Left ventricle myocardium superior (tissue), 1 donor: Measurements from ENCODE around the gene TMBIM6. TPM values are rescaled to one million over a fixed set of nuclear protein-coding genes. Genes with fewer than 3 reads are reported as not detected.

Experiments used
- ATAC-seq: fragments of 200-7000 bp; cut with Tn5 transposase; one replicate; pipeline ENCODE4 v1.9.1; 2020; ENCODE audit warnings: mild to moderate bottlenecking, moderate library complexity
- DNase-seq: peaks from one replicate; pipeline ENCODE4 v3.0.0-alpha.2; 2020
- intact Hi-C: fragments of 100-400 bp; cut with micrococcal nuclease; formaldehyde crosslinking; loops from one replicate; pipeline ENCODE4 v1.11.0; 2022
- total RNA-seq: library from RNA; stranded (reverse); fragmentation: NEBNext Ultra II Directional; extraction: Animal tissue kit (Norgen Biotek cat#: 25700); gene quantifications from one replicate; pipeline ENCODE4 v1.2.1, GENCODE V29; 2021
- donor health status: DM: no; HTN: yes; CAD: no; lungs with severe emphysema.

Gene TMBIM6
- total RNA-seq, 1 donor from 2014 or later: 255 TPM

DNA sequence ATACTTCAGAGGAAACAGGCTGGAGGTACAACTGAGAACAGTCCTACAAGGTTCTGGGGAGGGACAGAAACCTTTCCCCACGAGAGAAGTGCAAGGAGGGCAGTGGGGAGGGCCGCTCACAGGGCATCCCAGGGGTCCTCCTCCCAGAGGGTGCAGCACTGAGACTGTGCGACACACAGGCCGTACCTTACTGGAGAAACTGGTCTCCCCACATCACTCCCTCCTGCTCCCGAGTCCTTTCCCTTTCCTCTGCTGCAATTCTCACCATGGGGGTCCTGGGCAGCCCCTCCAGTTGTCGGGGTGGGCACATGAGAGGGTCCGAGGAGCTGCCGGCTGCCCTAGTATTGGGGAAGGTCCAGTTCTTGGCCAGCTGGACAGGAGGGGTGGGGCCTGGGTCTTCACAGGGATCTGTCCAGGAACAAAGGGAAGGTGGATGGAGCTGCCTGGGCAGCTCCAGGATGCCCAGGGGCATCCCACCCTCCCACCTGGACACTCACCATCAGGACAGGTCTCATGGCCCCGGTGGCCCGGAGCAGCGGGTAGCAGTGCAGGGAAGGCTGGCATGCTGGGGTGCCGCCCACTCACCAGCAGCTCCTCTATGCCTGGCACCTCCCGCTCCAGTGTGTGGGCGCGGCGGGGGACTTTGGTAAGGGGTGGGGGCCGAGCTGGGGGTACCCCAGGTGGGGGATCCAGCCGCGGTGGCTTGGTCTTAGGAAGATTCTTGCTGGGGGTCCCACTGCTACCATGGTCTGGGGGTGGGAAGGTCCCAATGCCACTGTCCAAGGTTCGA, 51.0 kb downstream of the TMBIM6 start:
- intact Hi-C loops: no loop called here
- DNase-seq (no peak), ATAC-seq (no peak)

DNA sequence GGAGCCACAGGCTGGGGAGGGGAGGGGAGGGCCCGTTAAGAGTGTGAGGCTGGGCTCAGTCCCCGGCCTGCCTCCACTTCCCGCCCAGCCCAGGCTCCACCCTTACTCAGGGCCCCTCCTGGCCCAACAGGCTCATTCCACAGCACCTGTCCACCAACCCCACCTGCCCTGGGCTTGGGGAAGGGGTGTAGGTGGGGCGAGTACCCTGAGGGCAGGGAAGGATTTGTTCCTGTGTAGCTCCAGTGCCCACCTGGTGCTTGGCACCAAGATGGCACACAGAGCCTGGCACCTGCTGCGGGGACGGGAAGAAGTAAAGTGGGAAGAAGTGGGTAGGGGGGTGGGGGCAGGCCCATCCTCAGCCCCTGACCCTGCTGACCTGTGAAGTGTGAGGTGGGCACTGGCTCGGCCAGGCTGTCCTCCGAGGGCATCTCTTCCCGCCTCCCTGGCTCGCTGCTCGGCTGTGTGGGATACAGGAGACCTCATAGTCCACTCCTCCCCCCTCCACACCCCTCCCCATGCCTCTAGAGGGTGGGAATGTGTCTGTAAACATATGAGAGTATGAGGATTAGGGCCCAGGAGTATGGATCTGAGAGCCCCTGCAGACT, 51.7 kb downstream of the TMBIM6 start:
- DNase-seq (no peak), ATAC-seq (no peak)
- intact Hi-C loops: no loop called here

DNA sequence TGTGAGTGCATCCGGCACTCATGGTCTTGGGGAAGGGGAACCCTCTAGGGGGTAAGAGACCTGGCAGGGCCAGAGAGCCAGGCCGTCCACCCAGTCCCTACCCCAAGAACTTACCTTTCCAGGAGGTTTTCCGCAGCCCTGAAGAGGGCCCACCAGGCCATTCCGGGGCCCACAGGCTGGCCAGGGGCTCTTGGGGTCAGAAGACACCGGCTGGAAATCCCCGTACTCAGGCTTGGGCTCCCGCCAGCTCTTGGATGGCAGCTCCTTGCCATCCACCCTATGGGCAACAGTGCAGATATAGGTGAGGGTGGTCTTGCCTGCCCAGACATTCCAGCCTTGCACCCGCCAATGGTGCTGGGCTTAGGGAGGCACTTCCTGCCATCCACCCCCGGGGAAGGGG, 52.3 kb downstream of the TMBIM6 start:
- ATAC-seq (no peak), DNase-seq (no peak)
- intact Hi-C loops: no loop called here

DNA sequence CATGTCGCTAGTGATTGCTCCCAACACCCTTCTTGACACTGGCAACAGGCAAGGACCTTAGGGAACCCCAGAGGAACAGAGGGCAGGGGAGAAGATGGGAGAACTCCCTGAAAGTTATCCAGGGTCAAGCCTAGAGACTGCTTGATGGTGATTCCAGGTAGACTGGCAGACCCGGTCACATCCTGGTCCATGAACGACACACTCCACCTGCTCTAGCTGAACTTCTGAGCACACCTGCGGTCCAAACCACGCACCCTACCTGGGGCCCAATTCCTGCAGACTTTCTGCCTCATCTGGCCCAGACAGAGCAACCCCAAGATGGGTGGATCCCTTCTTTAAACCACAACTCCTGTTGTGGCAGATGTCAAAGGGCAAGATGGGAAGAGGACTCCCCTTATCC, 52.7 kb downstream of the TMBIM6 start:
- intact Hi-C loops: no loop called here
- DNase-seq (no peak), ATAC-seq (no peak)

GRCh38 chr12:49794811-49795653, 53.7 kb downstream of the TMBIM6 start:
- intact Hi-C loops: no loop called here
- DNase-seq: no peak
- no peak for ATAC-seq

DNA sequence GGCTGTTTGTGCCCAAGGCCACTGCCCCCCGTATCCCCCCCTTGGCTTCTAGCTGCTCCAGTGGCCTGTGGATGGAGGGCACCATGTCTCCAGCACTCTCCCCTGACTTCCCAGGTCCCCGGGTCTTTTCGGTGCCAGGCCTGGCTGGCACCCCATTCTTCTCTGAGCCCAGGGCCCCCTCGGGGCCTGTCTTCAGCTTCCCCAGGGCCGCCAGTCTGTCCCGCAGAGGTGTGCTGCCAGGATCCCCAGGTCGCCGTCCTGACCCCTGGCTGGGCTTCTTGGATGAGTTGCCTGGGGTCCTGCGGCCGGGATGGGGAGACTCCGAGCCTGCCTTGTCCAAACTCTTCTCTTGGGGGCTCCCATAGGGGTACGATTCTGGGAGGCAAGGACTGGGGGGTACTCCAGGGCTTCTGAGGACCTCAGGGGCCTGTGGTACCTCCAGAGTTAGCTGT, 54.3 kb downstream of the TMBIM6 start:
- ATAC-seq (no peak), DNase-seq (no peak)
- intact Hi-C loops: no loop called here

- intact Hi-C loops: no loop called here
- ATAC-seq (no peak), DNase-seq (no peak)
Observed at GRCh38 chr12:49796155-49796554, 54.8 kb downstream of the TMBIM6 start.

DNA sequence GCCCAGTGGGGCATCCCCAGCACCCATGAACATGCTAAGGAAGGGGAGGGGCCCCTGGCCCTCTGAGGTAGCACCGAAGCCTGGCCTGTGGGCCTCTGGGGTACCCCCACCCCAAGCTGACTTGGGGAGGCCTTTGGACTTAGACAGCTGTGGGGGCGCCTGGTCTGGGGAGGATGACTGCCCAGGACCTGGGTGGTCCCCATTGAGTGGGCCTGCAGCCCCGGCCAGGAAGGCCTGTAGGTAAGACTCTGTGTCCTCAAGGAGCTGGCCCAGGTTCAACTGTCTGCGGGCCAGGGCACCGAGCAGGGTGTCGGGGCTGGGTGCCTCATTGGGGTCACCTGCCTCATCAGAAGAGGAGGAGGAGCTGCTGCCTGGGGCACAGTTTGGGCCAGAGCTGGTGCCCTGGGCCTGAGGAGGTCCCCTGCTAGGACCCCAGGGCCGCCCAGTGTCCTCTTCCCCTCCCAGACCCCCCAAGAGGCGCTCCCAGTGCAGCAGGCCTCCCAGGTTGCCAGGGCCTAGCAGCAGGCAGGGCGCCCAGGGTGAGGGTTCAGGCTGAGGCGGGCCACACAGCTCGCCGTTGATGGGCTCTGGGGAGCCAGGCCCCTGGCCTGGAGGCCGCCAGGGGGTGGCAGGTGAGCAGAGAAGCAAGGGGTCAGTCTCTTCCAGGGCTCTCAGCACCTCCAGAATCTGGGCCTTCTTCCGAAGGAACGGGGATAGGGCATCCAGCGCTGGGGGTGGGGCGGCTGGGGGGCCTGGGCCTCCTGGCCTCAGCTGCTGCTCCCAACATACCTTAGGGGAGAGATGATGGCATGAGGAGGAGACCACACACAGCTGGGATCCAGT, 55.5 kb downstream of the TMBIM6 start:
- no peak for DNase-seq
- intact Hi-C loops: no loop called here
- ATAC-seq: no peak

GRCh38 chr12:49797449-49797776, 56.1 kb downstream of the TMBIM6 start:
- DNase-seq: no peak
- intact Hi-C loops: no loop called here
- no peak for ATAC-seq

DNA sequence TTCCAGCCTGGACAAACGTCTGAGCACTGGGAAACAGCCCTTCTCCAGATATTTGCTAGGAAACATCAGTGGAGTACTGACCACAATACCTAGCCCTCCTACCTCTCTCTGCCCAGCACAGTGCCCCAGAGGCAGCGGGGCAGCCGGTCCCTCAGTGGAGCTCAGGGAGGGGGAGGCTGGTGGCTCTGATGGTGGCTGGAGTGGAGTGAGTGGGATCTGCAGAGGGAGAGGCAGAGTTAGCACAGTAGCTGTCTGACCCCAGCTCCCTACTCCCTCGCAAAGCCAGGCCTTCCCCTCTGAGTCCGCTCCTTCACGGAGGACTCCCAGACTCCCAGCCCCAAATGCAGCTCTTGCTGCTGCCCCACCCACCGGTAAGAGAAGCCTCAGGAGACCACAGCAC, 56.9 kb downstream of the TMBIM6 start:
- no peak for ATAC-seq
- intact Hi-C loops: no loop called here
- no peak for DNase-seq

- intact Hi-C loops: no loop called here
- no peak for ATAC-seq
- DNase-seq: no peak
Observed at GRCh38 chr12:49798934-49799333, 57.6 kb downstream of the TMBIM6 start.

DNA sequence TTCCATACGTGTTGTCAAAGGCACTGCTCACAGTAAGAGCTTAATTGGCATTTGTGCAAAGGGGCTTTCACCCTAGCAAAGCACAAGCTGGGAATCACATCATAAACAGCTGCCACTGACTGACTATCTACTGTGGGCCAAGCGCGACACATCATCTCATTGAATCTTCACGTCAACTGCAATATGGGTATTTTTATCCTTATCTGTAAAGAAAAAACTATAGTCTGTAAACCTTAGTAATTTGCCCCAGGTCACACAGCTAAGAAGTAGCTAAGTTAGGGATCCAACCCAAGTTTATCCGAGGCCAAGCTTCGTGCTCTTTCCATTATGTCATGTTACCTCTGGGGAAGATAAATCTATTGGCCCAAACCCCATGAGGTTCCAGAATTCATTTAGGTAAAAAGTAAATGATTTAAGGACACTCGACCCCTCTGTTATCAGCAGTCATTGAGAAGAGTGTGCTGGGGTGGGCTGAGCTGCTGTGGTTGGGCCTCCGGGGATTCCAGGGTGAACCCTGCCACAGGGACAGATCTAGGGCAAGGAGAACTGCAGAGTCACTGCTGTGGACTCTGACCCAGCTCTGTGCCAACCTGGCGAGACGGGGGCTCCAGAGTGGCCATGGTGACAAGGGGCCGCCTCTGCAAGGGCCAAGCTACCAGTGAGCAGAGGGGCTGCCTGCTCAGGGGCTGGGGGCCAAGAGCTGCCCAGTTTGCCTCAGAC, 59.2 kb downstream of the TMBIM6 start:
- intact Hi-C loops: no loop called here
- ATAC-seq: peak; percentile 67
- DNase-seq: no peak

DNA sequence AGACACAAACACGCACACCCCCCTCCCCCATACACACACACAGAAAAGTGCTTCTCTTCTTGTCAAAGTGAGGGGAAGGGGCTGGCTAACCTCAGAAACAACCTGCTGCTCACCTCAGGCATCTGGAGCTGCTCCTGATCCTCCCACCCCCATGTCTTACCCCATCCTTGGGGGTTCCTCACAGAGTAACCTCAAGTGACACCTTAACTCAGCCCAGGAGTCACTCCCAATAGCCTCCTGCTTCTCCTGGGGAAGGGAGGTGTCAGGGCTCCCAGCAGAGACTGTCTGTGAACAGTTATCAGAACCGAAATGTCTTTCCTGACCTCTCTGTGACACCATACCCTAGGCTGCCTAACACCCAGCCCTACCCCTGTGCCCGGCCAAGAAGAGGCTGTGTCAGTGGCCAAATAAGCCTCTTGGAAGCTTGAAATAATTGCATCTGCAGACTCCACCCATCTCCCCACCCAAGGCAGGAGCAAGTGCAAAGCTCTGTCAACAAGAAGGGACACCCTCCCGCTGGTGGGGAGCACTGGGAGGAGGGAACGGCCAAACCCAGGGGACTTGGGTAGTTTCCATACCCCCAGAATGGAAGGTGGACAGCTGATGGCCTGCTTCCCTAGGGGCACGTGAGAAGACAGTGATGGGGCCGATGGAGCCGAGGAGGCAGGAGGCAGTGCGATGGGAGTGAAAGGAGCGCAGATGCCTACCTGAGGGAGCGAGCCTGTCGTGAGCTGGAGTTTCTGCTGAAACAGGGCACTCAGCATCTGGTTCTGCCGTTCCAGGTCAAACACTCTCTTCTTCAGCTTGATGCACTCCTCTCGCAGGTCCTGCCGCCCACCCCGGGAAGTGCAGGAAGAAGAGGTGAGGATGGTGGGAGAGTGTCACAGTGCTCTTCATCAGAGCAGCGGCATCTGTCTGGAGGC, 60.0 kb downstream of the TMBIM6 start:
- intact Hi-C loops: no loop called here
- ATAC-seq (peak; percentile 69), DNase-seq (no peak)

DNA sequence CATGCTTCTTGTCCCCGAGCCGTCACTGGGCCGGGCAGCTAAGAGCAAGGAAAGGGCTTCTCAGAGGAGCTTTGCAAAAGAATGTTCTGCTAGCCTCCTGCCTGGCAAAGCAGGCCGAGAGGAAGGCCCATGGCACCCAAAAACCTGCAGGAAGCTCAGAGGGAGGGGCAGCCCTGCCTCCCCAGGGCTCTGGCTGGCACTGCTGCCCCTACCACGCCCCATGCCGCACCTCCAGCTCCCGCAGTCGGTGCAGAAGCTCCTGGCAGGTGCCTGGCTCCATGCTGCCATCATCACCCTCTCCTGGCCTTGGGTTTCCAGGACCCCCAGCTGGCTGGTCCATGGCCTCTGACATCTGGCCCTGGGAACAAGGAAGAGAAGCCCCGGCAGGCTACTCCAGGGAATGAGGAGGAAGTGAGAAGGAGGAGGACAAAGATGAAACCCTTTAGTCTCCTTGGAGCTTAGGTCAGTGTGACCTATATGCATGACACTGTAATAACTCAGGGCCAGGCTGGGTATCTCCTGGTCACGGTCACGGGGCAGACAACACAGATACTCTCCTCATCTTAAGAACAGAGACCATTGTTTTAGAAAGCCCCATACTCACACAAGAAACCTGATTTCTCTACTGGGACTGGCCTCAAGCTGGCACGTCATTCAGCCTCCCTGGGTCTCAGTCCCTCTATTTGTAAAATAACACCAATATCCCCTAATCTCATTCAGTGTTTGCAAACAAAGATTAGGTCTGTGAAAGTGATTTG, 62.5 kb downstream of the TMBIM6 start:
- intact Hi-C loops: no loop called here
- no peak for DNase-seq
- no peak for ATAC-seq

DNA sequence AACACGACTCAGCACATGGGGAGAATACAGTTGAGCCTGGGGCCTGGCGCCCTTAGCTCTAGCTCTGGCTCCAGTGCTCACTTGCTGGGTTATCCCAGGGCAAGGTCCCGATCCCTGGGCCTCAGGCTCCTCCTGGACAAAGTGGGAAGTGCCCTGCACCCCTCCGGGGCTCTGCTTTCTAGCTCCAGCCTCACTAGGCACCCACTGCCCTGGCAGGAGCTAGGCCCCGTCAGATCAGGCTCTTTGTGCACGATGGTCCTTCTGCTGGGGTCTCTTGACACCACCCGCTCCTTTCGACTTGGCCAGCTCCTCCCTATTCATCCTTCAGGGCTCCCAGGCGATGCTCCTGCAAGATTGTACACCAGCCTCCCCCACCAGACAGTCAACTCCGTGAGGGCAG, 63.5 kb downstream of the TMBIM6 start:
- DNase-seq: no peak
- intact Hi-C loops: no loop called here
- no peak for ATAC-seq

DNA sequence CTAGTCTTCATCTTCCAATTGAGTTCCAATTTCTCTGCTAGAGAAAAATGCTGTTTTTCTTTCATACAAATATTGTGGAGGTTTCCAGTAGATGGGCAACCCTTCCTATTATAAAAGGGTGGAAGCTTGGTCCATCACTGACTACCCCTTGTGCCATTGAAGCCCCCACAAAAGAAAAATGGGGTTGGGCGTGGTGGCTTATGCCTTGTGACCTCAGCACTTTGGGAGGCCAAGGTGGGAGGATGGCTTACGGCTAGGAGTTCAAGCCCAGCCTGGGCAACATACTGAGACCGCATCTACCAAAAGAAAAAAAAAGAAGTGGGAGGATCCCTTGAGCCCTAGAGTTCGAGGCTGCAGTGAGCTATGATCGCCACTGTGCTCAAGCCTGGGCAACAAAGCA, 64.1 kb downstream of the TMBIM6 start:
- intact Hi-C loops: no loop called here
- DNase-seq: no peak
- ATAC-seq: no peak

DNA sequence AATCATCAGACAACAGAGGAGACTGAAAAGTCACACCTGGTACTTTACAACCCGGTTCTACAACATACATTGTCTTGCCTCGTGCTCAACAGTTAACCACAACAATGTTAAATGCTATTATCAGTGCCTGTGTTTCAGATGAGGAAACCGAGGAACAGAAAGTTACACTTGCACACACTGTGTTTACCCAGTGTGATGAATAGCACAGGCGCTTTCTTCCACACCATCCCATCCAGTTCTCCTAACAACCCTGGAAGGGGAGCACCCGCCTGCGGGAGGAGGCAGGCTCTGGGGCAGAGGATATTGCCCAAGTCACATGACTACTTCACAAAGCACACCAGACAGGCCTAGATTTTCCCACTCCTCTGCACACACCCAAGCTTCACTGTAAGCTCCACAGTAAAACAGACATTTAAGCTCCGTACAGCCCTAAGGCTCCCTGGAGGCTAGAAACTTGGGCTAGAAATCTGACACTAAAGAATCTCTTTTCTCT, 65.0 kb downstream of the TMBIM6 start:
- intact Hi-C loops: no loop called here
- DNase-seq: no peak
- no peak for ATAC-seq
